Central memory CD8-positive, alpha-beta T cell (primary cell): ENCODE results near the gene SEC23A.
A peak's percentile ranks its signal among the peaks of the same experiment; 100 is the strongest.
"Not testable (repeated sequence)": the region's sequence is repeated elsewhere in the genome, so short reads cannot be mapped to it uniquely, and the experiment has no call there.

Source experiments
- ATAC-seq: fragments of 150-1000 bp; cut with Tn5 transposase; replicated peaks from 2 replicates; pipeline ENCODE4 v1.10.0; 2022; ENCODE audit warnings: mild to moderate bottlenecking, moderate FRiP score, moderate number of reproducible peaks; ENCODE audit not compliant: poor library complexity, severe bottlenecking; ENCODE audit errors: extremely low read depth
- DNase-seq, 2 donors: peaks; one replicate each; pipeline ENCODE4 v3.0.0; 2021; ENCODE audit warnings: low spot score in 2 of 2
- H3K27ac Mint-ChIP-seq: one replicate; pipeline ENCODE4 v1.8.0; 2022; ENCODE audit warnings: low read depth, mild to moderate bottlenecking, moderate library complexity, mixed read lengths
- H3K27me3 Mint-ChIP-seq: one replicate; pipeline ENCODE4 v1.8.0; 2022; ENCODE audit warnings: mixed read lengths
- H3K36me3 Mint-ChIP-seq: one replicate; pipeline ENCODE4 v1.8.0; 2022; ENCODE audit warnings: mild to moderate bottlenecking, moderate library complexity, mixed read lengths; ENCODE audit not compliant: insufficient read depth
- H3K4me1 Mint-ChIP-seq: one replicate; pipeline ENCODE4 v1.8.0; 2022; ENCODE audit warnings: mixed read lengths
- H3K4me3 Mint-ChIP-seq: one replicate; pipeline ENCODE4 v1.8.0; 2022; ENCODE audit warnings: mild to moderate bottlenecking, moderate library complexity, mixed read lengths
- H3K9me3 Mint-ChIP-seq: one replicate; pipeline ENCODE4 v1.8.0; 2022; ENCODE audit warnings: mixed read lengths

The SEC23A gene

DNA sequence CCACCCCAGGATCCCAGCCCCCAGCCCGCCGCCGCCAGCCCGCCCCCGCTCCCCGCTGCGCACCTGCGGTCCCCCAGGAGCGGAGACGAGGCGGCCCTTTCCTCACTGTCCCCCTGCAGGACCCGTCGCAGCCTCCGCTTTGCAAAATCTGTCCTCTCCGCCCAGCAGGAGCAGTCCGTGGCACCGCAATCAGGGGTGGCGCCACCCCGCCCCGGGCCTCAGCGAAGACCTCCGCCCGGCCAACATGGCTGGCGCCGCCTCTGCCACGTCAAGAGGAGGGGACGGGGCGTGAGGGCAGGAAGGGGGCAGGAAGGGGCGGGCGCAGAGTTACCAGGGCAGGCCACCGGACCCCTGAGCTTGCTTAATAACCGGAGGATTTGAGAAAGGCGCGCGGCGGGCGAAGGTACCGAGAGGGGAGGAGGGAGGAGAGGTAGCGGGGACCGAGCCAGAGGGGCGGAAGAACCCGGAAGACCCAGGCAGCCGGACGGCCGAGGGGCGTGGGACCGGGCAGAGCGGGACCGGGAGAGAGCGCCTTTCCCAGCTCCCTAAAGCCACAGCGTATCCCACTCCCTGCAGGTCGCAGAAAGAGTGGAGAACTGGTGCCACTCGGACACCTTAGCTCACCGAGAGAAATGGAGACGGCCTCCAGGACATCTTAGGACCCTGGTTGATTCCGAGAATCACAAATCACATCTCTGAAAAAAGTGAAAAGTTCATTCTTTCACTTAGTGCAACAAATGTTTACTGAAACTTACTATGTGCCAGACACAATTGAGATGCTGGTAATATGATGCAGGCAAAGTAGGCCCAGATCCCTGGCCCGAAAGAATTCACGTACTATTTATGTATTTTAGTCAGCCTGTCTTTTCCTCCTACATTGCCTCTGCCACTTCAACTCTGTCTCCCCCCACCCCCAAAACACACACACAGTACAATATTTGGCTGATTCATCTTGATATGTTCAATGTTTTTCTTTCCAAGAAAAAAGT is at the start of gene SEC23A:
Gene SEC23A, minus strand, starts transcription at position 267 of the 989 bp plus-strand sequence. CDS start 7,117 bp downstream, outside the sequence.
- ATAC-seq = peak; percentile 91
- peak; percentile 64 to 67 for DNase-seq
- no peaks in the 10 kb centered on the region for H3K27me3 Mint-ChIP-seq
- H3K4me3 Mint-ChIP-seq = peak within 1 kb of the TSS; percentile 93
- peaks cover 13% of the 10 kb centered on the region for H3K36me3 Mint-ChIP-seq
- H3K27ac Mint-ChIP-seq = peak within 1 kb of the TSS; percentile 95
- H3K9me3 Mint-ChIP-seq = no peaks in the 10 kb centered on the region
- peaks cover 41% of the 10 kb centered on the region for H3K4me1 Mint-ChIP-seq

DNA sequence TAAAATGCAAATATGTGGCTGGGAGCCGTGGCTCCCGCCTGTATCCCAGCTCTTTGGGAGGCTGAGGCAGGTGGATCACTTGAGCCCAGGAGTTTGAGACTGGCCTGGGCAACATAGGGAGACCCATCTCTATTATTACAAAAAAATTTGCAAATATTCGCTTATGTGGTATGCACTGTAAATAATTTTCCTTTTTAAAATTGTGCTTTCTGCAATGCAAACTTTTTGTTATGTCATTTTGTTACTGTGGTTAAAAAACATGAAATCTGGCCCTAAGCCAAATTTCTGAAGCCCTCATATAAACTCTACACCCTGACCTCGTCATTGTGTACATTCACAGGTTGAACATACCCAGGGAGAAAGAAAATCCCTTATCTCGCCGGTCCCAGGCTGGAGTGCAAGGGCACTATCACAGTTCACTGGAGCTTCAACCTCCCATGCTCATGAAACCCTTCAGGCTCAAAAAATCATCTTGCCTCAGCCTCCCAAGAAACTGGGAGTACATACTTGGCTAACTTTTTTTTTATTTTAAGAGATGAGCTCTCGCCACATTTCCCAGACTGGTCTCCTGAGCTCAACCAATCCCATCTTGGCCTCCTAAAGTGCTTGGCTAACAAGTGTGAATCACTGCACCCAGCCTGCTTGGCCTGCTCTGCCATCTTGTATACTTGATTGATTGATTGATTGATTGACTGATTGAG is 42.4 kb upstream of the SEC23A start:
- DNase-seq (no peak), ATAC-seq (no peak)
- Mint-ChIP-seq H3K27me3 (no peaks in the 10 kb centered on the region), H3K27ac (no peak overlapping the region), H3K4me3 (no peak overlapping the region), H3K36me3 (peaks cover 18% of the 10 kb centered on the region), H3K4me1 (no peaks in the 10 kb centered on the region), H3K9me3 (no peaks in the 10 kb centered on the region)

DNA sequence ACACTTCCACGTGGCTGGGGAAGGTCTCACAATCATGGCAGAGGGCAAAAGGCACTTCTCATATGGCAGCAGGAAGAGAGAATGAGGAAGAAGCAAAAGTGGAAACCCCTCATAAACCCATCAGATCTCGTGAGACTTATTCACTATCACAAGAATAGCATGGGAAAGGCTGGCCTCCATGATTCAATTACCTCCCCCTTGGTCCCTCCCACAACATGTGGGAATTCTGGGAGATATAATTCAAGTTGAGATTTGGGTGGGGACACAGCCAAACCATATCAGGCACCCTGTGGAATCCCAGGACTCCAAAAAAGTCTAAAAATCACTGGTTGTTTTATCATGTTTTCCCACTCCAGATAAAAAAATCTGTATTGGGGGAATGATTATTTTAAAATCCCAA is 40.2 kb upstream of the SEC23A start:
- H3K27me3 Mint-ChIP-seq, ATAC-seq, H3K9me3 Mint-ChIP-seq, H3K4me1 Mint-ChIP-seq, H3K4me3 Mint-ChIP-seq, H3K27ac Mint-ChIP-seq, DNase-seq: not testable (repeated sequence)
- H3K36me3 Mint-ChIP-seq = peaks cover 20% of the 10 kb centered on the region

DNA sequence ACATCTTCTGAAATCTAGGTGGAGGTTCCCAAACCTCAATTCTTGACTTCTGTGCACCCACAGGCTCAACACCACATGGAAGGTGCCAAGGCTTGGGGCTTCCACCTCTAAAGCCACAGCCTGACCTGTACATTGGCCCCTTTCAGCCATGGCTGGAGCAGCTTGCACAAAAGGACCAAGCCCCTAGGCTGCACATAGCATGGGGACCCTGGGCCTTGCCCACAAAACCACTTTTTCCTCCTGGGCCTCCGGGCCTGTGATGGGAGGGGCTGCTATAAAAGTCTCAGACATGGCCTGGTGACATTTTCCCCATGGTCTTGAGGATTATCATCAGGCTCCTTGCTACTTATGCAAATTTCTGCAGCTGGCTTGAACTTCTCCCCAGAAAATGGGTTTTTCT is 38.6 kb upstream of the SEC23A start:
- H3K27me3 Mint-ChIP-seq, H3K4me3 Mint-ChIP-seq, H3K9me3 Mint-ChIP-seq, H3K27ac Mint-ChIP-seq, DNase-seq, ATAC-seq, H3K4me1 Mint-ChIP-seq: not testable (repeated sequence)
- peaks cover 19% of the 10 kb centered on the region for H3K36me3 Mint-ChIP-seq

DNA sequence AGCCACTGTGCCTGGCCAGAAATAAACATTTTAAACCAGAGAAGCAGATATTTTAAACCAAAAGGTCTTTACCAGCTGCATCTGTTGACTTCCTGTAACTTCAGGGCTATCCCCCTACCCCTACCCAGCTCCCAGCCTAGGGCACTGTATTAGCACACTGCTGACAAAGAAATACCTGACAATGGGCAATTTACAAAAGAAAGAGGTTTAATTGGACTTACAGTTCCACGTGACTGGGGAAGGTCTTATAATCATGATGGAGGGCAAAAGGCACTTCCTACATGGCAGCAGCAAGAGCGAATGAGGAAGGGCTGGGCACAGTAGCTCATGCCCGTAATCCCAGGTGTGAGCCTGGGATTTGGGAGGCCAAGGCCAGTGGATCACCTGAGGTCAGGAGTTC is 37.1 kb upstream of the SEC23A start:
- H3K27ac Mint-ChIP-seq = no peak overlapping the region
- no peak for DNase-seq
- peaks cover 27% of the 10 kb centered on the region for H3K36me3 Mint-ChIP-seq
- no peaks in the 10 kb centered on the region for H3K27me3 Mint-ChIP-seq
- H3K9me3 Mint-ChIP-seq = no peaks in the 10 kb centered on the region
- H3K4me3 Mint-ChIP-seq = no peak overlapping the region
- no peak for ATAC-seq
- H3K4me1 Mint-ChIP-seq = no peaks in the 10 kb centered on the region

DNA sequence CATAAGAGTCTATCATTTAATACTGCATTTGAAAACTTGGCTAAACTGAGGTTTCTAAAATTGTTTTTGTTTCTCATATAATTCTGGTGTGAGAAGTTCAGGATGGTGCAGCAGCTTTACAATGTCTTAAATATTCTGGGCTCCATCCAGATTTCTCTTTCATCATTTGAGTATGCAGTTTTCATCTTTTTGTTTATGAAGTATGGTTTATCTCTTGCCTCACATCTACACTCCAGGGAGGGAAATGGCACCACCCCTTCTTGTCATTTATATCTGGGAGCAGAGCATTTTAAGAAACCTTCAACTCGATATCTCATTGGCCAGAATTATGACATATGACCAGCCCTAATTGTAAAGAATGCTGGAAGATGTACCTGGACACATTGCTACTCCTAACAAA is 35.4 kb upstream of the SEC23A start:
- ATAC-seq (no peak), DNase-seq (no peak)
- Mint-ChIP-seq H3K4me3 (no peak overlapping the region), H3K27me3 (no peaks in the 10 kb centered on the region), H3K36me3 (peaks cover 40% of the 10 kb centered on the region), H3K27ac (no peak overlapping the region), H3K4me1 (no peaks in the 10 kb centered on the region), H3K9me3 (no peaks in the 10 kb centered on the region)

DNA sequence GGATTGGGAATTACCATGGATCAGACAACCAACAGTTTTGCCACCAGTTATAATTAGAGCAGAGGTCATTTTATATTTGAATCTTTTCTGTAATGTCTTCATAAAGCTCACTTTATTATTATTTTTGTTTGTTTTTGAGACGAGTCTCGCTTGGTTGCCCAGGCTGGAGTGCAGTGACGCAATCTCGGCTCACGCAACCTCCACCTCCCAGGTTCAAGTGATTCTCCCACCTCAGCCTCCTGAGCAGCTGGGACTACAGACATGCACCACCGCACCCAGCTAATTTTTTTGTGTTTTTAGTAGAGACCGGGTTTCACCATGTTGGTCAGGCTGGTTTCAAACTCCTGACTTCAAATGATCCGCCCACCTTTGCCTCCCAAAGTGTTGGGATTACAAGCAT is 34.8 kb upstream of the SEC23A start:
- H3K27me3 Mint-ChIP-seq, H3K9me3 Mint-ChIP-seq, H3K27ac Mint-ChIP-seq, H3K4me1 Mint-ChIP-seq, ATAC-seq, H3K4me3 Mint-ChIP-seq, DNase-seq: not testable (repeated sequence)
- H3K36me3 Mint-ChIP-seq = peaks cover 40% of the 10 kb centered on the region

DNA sequence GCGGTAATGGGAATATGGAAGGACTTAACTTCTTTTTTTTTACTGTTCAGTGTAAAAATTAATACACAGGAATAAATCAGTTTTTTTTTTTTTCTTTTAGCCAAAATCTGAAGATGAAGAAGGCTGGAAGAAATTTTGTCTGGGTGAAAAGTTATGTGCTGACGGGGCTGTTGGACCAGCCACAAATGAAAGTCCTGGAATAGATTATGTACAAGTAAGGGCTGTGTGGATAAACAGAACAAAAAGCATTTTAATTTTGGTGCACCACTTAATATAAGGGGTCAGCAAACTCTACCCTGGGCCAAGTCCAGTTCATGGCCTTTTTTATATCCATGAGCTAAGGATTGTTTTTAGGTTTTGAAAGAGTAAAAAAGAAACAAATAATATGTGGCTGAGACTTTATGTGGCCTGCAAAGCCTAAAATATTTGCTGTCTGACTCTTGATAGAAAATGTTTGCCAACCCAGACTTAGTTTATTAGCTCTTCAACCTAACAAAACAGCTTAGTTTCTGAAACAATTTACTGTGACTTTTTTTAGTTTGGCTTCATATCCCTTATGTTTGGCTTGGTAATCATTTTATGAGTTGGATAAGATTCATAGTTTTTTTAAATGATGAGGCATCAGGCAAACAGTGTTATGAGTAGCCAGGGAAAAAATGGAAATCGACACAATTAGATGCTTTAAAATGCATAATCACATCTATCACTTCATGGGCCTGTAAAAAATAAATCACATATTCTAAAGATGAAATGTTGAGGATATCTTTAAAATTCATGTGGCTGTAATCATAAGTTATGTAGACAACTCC is 19.5 kb upstream of the SEC23A start:
- Mint-ChIP-seq H3K27ac (no peak overlapping the region), H3K9me3 (no peaks in the 10 kb centered on the region), H3K4me3 (no peak overlapping the region), H3K4me1 (no peaks in the 10 kb centered on the region), H3K27me3 (no peaks in the 10 kb centered on the region), H3K36me3 (peaks cover 52% of the 10 kb centered on the region)
- no peak for ATAC-seq
- DNase-seq = no peak

DNA sequence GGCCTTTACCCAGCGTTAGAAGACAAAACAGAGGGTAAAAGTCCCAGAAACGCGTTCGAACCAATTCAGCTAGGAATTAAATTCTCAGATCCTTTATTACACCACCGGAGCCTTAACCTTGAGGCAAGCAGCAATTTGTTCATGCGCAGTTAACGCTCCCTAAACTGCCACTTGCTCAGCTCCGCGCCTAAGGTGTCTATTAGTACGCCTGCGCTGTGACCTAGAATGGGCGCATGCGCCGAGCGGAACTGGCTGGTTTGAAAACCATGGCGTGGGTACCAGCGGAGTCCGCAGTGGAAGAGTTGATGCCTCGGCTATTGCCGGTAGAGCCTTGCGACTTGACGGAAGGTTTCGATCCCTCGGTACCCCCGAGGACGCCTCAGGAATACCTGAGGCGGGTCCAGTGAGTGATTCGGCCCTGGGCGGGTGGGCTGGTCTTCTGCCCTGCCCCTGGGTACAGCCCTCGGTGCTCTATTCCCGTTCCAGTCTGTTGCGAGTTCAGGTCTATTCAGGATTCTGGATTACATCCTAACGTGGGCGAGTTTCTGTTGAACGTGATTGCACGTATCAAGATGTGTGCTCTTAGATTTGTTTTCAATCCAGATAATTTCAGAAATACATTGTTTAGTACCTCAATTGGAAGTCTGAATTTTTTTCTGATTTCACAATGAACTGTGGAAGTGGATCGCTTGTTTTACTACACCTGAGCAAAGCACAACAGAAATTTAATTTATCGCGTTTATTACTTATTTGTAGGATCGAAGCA is 11.2 kb upstream of the SEC23A start, which contains the start of gene GEMIN2:
Gene GEMIN2, plus strand, starts transcription at position 251 of the 766 bp plus-strand sequence. Its CDS starts 16 bp downstream, at position 267.
- H3K9me3 Mint-ChIP-seq = no peaks in the 10 kb centered on the region
- H3K4me3 Mint-ChIP-seq = peak within 1 kb of the TSS; percentile 94
- H3K4me1 Mint-ChIP-seq = peaks cover 14% of the 10 kb centered on the region
- peak within 1 kb of the TSS; percentile 93 for H3K27ac Mint-ChIP-seq
- H3K27me3 Mint-ChIP-seq = no peaks in the 10 kb centered on the region
- DNase-seq = peak; percentile 83 to 89
- peaks cover 21% of the 10 kb centered on the region for H3K36me3 Mint-ChIP-seq
- ATAC-seq = peak; percentile 96

DNA sequence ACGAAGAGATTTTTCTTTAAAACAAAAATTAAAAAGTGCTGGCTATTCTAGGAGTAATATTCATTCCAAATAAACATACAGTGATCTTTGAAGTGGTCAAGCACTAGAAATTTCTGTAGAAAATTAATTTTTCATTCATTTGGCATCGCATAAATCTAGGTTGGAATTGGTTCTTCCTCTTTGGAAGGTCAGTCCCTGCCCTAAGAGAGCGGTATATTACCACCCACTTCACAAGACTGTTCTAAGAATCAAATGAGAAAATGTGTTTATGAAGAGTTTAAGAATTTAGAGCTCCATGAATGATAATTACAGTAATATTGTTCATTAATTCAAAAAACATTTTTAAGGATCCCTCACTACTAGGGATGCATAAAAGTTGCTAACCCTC is 10.6 kb upstream of the SEC23A start:
- Mint-ChIP-seq H3K36me3 (peaks cover 18% of the 10 kb centered on the region), H3K27me3 (no peaks in the 10 kb centered on the region), H3K27ac (peak overlapping the region; percentile 93), H3K4me3 (peak overlapping the region; percentile 94), H3K9me3 (no peaks in the 10 kb centered on the region), H3K4me1 (peaks cover 14% of the 10 kb centered on the region)
- ATAC-seq = no peak
- no peak for DNase-seq

DNA sequence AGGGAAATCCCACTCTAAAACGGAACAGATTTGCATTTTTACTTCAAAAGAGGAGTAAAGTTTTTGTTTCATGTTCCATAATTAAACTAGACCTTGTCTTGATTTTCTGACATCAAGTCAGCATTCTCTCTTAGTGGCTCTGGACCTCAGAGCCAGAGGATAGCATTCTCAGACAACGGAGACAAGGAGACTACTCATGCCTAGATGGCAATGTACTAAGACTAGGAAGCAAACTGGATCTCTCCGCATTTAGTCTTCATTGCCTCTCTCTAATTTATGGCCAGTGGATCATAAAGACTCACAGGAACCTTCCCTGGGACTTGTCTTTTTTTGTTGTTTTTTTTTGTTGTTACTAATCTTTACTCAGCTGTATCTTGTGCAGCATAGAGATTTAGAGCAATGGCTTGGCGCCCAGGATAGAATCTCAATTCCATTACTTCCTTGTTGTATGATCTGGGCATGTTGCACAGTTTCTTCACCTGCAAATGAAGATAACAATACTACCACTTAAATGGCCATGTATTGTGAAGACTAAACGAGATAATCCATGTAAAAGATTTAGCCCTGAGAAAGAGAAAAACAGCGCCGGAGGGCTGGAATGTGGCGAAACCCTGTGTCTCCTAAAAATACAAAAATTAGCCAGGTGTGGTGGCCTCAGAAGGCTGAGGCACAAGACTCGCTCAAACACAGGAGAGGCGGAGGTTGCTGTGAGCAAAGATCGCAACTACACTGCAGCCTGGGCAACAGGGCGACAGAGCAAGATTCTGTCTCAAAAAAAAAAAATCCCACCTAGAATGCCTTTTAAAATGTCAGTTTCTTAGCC is 7.1 kb upstream of the SEC23A start:
- H3K27ac Mint-ChIP-seq = no peak overlapping the region
- H3K27me3 Mint-ChIP-seq = no peaks in the 10 kb centered on the region
- ATAC-seq (no peak), DNase-seq (no peak)
- no peak overlapping the region for H3K4me3 Mint-ChIP-seq
- H3K36me3 Mint-ChIP-seq = peaks cover 8% of the 10 kb centered on the region
- H3K9me3 Mint-ChIP-seq = no peaks in the 10 kb centered on the region
- H3K4me1 Mint-ChIP-seq = peaks cover 12% of the 10 kb centered on the region
